HG02884 (cell line): Measurements from ENCODE around the gene CFAP141.
"Not testable (repeated sequence)": the region's sequence is repeated elsewhere in the genome, so short reads cannot be mapped to it uniquely, and the experiment has no call there.

ENCODE experiments used
- ATAC-seq: cut with Tn5 transposase; IDR thresholded peaks from one replicate; pipeline ENCODE4 v1.9.1; 2021; ENCODE audit warnings: mild to moderate bottlenecking, moderate library complexity; ENCODE audit not compliant: unreplicated experiment

CFAP141 gene

DNA sequence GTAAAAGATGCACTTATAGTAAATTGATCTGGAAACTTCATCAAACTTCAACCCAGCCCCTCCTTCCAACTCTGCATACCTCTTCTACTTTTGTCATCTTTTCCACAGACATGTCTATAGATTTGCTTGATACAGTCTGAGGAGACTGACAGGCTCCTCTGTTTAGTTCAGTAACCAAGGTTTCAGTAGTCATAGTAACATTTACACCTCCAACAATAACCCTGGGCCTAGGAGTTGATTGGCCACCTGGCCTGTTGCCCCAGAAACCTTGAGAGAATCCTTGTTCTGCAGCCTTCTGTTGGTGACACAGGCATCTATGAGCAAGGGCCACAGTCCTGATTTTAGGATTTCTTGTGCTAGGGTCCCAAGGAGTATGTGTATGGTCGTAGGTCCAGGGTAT, at the start of gene CFAP141:
CFAP141 (minus strand) TSS at position 138 of the 400 bp plus-strand sequence; CDS start at position 112, 26 bp downstream.
- no peak for ATAC-seq

DNA sequence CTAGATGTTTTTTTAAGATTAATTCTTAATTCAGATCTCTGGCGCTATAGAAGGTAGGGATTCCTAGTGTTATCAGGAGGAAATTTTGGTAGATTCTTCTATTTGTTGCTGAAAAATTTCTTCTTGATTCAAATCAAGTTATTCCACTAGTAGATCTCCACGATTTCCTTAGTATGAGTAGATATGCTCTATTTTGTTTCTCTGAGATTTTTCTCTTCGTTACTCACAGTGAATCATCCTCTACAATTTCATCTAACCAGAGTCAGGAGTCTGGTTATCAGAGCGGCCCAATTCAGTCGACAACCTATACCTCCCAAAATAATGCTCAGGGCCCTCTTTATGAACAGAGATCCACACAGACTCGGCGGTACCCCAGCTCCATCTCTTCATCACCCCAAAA, 47.5 kb upstream of the CFAP141 start:
- no peak for ATAC-seq

DNA sequence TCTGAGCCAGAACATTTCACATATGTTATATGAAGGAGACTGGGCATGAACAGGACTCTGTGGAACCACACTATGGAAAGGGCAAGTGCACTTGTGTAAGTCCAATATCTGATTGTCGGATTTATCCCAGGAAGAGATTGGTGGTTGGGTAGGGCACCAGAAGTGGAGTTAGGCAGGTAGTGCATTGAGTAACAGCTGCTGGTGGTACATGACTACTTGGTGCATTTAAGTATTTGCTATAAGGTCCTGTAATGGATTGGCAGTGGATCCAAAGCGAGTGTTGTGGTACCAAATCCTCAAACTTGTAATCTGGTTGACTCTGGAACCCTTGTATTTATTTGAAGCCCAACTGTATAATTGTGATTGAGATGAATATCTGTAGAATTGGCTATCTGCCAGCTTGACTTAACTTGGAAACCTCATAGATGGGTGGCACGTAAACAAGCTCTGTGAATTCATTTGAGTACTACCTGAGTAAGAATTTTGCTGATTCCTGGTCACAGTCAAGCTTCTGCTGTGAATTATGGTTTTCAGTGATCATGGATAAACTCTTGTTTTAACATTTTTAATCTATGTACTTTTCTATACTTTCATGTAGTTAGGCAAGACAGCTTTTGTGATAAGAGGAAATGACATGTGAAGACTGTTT, 35.7 kb upstream of the CFAP141 start:
- no peak for ATAC-seq

DNA sequence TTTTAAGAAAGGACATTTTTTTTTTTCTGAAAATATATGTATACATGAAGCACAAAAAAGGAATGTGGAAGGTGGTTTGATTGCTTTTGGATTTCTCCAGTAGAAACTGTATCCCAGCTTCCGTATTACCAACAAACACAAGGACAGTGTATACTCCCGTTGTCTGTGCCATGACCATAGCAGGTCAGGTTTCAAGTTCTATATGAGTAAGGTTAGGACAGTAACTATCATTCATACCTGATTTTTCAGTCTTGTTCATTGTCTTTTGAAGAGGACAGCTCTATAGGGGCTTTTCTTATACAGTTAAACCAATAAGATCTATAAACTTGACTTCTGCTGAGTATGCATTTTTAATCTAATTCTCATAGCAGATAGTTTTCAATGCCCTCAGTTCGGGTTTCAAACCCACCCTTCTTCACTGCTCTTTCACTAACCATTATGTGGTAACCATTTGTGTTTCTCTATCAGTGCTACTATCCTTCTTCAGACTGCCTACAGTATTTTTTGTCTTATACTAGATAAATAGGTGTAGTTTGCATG, 34.2 kb upstream of the CFAP141 start:
- no peak for ATAC-seq

DNA sequence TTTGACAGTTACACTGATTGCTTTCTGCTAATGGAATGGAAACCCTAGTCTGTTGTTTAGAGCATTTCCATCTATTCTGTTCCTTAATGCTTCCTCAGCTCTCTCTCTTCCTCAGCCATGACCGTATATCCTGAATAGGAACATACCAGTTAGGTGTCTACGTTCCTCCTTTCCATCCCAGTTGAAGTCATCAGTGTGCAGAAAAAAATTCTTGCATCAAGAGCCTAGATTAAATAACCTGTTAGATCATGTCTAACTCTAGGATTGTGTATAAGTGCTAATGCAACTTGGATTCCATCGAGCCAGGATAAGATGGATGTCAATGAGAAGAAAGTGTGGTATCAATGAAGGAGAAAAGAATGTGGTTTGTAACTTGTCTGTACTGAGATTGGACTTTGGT, 33.4 kb upstream of the CFAP141 start:
- no peak for ATAC-seq

DNA sequence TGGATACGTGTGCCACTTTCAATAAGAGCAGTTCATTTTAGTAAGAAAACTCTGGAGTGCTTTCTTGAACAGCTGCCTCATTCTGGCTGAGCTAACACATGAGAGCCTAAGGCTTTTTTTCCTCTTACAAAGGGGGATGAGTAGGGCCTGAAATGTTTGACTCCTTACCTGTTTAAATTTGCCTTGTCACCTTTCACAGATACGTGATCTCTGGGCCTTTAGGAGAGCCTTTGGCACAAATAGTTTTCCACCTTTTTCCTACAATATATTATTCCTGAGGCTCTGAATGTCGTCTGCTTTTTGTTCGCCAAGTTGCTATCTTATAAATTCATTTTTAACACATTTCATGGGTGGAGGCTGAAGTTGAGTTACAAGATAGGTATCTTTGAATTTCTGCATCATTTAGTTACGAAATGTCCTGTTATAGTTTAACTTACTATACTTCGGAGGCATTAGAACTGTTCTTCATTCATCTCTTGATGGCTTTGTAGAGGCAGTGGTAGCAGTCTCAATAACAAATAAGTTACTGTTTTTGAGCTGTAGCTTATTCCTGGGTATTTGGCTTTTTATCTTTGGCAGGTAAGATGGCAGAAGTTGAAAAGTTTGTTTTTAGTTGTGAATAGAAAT, 31.9 kb upstream of the CFAP141 start:
- ATAC-seq, result no peak

DNA sequence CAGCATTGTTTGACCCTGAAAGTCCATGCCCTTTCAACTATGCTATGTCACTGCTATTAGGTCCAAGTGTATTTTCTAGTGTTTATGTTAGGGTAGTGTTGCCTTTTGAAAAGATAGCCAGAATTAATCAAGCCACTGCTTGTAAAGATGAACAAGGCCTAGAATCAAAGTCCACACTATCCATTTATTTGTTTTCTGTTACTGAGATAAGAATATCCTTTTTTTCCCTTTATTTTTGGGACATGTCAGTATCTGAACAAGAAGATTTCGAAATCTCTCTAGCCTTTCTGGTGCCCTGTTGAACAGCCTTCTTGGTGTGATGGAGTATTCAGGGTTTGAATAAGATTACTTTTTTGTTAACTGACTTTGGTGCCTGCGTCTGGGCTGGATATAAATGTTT, 31.3 kb upstream of the CFAP141 start:
- ATAC-seq, result no peak

DNA sequence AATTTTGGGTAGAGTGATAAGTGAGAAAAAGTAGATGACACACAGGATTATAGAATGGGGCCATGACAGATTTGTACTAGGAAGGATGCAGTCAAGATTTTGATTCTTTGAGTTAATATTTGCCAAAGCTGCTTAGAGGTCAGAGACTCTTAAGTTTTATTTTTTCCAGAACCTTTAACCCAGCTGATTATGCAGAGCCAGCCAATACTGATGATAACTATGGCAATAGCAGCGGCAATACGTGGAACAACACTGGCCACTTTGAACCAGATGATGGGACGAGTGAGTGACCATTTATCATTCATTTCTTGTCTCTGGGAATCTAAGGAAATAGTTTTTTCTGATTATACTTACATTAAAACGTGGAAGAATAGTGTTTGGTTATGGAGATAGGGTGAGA, 30.7 kb upstream of the CFAP141 start:
- no peak for ATAC-seq

DNA sequence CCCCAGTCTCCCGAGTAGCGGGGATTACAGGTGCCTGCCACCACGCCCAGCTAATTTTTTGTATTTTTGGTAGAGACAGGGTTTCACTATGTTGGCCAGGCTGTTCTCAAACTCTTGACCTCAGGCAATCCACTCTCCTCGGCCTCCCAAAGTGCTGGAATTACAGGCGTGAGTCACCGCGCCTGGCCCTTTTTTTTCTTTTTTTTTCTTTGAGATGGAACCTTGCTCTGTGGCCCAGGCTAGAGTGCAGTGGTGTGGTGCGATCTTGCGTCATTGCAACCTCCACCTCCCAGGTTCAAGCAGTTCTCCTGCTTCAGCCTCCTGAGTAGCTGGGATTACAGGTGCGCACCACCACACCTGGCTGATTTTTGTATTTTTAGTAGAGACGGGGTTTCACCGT, 27.0 kb upstream of the CFAP141 start:
- ATAC-seq, result not testable (repeated sequence)

DNA sequence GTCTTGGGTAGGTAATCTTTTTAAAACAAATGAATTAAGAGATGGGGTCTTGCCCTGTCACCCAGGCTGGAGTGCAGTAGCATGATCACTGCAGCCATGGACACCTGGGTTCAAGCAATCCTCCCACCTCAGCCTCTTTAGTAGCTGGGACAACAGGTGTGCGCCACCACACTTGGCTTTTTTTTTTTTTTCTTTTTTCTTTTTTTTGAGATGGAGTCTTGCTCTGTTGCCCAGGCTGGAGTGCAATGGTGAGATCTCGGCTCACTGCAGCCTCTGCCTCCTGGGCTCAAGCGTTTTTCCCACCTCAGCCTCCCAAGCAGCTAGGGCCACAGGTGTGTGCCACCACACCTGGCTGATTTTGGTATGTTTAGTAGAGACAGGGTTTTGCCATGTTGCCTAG, 25.0 kb upstream of the CFAP141 start:
- ATAC-seq, result not testable (repeated sequence)

DNA sequence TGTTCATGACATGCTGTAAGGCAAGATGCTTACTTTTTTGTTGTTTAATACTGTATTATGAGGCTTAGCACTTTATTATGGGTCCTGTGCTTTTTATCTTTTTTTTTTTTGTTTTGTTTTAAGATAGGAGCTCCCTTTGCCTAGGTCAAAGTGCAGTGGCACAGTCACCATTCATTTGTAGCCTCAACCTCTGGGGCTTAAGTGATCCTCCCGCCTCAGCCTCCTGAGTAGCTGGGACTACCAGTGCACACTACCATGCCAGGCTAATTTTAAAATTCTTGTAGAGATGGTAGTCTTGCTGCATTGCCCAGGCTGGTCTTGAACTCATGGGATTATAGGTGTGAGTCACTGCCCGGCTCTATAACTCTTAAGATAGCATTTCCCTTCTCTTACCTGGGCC, 19.2 kb upstream of the CFAP141 start:
- no peak for ATAC-seq

DNA sequence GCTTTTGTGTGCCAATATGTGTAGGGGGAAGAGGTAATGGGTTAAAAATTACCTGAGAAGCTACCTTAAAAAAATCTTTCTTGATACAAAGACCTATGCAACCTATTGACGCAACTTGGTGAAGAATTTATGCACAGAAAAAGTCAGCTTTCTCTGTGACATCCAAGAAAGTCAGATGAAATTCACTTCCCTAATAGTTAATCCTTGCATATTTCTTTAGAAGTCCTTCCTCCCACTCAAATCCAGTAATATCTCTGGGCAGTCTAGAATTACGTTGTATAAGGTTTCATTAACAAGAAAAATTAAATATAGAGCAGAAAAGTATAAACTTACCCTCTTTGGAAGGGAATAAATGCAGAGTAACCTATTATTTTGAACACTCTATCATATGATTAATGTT, 17.5 kb upstream of the CFAP141 start:
- no peak for ATAC-seq

DNA sequence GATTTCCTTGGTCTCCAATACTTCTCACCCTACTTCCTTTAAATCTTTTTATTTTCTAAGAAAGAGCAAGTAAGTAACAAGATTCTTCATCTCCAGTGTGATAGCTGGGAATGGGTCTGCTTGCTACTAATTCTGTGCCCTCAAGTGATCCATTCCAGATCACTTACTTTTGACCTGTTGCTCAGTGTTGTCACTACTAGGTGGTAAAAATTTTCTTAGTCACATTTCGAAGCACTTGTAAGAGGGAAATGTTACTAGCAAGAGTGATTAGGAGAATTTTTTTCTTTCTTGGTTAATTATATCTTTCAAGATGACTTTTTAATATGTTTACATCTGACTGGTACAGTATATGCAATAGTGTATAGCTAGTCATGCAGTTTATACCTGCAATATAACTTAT, 16.8 kb upstream of the CFAP141 start:
- ATAC-seq, result no peak

DNA sequence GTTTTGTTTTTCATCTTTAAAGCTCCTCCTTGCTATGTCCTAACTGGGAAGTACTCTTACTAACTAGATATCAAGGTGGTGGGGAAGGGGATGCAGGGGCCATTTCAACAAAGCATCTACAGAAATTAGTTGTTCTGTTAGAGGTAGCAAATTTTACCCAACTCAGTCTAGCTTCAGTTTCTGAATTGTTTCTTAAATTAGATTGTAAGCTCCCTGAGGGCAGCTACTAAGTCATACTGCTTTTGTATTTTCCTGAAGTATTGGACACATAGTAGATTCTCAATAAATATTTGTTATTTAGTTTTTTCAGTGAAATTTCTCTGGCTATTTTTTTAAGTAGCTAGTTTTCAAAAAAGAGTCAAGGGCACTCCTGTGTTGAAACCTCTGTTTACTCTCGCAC, 16.4 kb upstream of the CFAP141 start:
- ATAC-seq, result no peak

DNA sequence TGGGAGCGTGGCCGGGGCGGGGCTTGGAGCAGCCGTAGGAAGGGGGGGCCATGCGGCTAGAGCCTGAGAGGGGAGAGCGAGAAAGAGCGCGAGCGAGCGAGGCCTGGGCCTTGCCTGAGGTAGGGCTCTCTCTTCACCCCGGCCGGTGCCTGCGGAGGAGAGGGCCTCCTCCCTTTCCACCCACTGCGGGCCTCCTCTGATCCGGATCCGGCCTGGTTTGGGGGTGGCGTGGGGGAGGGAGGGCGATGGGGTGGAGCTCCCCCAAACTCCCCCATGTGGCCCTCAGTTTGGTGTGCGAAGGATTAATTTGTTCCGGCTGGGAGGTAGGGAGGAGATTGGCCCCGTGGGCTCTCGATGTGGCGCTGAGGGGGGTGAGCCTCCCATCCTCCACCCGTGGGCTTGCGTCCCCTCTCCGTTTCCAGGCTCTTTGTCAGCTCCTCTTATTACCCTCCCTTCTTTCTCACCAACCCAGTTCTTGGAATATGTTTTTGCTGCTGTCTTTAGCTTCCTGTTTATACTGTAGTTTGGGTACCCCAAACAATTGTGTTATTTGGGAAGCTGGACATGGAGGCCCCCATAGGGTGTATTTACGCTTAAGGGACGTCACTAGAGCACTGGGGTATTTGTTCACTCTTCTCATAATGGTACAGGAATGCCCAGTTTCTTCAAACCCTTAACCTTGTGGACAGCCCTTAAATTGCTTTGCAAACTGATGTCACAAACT, 15.3 kb upstream of the CFAP141 start:
- ATAC-seq, result peak; percentile 22

DNA sequence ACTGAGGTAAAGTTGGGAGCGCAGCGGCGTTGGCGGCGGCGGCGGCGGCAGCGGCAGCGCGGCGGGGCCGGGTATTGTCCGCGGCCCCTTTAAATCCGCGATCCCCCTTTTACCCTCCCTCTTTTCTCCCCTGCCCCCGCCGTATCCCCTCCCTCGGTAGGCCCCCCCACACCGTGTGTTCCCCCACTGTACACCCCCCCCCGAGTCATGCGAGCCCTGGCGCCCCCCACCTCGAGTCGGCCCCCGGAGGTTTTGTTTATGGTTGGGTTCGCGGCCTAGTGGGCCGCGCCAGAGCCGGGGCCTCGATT, 14.8 kb upstream of the CFAP141 start:
- no peak for ATAC-seq

DNA sequence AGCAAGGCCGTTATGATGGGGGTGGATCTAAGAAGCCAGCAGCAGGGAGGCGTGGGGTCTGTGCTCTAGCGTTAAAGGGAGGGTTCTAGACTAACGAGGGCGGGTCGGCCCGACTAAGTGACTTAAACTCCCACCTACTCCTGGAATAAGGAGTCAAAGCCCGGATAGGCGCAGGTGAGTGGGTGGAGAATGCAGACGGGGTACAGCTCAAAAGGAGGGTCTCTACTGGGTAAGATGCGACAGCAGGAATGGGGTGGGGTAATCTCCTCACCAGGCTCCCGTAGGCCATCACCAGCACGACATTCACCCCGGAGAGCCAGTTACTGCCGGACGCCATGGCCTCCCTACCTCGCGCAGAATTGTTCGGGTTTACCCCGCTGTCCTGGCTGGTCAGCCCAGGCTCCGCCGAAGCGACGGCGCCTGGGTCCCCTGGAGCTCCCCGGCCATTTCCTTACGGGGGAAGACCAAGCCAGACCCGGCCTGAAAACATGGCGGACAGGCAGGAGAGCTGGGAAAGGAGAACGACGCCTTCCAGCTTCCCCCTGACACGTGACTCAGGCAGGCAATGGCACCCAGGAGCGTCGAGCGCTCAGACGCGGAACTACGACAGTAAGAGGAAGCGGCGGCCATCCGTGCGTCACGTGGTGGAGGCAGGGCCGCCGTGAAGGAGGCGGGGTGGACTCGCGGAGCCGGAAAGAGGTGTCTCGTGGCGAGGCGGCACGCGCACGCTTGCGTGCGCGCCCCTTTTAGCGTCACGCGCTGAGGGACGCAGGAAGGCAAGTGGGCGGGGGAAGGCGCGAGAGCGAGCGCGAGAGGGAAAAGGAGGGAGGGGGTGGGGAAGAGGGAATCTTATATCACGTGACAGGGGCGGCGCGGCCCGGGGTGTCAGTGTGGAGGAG, 14.2 kb upstream of the CFAP141 start, which contains the start of gene UBAP2L:
UBAP2L (plus strand) TSS at position 885 of the 899 bp plus-strand sequence. CDS start 4,169 bp downstream, outside the sequence.
- peak; percentile 85 for ATAC-seq

DNA sequence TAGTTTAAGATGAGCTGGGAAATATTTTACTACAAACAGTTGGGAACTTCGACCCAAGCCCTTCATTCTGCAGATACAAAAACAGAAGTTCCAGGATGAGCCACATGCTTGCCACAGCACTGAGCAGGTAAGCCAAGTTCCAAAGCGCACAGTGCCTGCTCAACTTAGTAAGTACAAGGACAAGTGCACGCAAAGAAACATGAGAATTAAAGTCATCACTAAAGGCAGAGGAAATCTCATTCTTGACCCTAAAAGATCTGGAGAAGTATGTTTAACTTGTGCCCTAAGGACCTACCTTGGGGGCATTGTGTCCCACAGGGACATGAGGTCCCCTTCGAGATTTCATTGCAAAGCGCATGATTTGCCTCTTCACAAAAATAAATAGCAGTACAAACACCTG, 13.4 kb upstream of the CFAP141 start:
- ATAC-seq, result no peak

DNA sequence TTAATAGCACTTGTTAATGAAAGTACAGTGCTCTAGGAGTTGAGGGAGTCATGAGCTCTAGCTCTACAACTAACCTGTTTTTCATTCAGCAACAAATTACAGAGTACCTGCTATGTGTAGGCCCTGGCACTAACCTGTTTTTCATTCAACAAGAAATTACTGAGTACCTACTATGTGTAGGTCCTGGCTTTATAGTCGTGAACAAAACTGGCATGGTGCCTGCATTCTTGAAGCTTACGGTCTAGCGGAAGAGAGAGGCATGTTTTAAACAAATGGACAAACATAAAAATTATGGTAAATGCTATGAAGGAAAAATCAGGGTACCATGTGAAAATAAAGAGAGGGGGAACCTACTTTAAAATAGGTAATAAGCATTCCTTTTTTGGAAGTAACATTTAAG, 12.4 kb upstream of the CFAP141 start:
- no peak for ATAC-seq

DNA sequence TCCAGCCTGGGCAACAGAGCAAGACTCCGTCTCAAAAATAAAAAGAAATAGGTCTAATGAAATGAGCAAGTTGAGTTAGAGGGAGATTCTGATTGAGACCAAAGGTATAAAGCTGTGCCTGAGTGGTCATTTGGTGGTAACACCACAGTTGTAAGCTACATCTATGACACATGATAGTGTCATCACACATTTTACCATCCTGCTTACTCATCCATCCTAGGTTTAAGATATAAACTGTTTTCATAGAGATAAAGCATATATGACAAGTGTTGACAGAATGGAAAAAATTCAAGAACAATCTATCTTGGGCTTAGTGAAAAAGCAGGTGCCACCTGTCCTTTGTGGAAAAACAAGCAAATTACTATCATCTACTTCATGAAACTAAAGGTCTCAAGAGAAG, 7.1 kb upstream of the CFAP141 start:
- ATAC-seq, result no peak

DNA sequence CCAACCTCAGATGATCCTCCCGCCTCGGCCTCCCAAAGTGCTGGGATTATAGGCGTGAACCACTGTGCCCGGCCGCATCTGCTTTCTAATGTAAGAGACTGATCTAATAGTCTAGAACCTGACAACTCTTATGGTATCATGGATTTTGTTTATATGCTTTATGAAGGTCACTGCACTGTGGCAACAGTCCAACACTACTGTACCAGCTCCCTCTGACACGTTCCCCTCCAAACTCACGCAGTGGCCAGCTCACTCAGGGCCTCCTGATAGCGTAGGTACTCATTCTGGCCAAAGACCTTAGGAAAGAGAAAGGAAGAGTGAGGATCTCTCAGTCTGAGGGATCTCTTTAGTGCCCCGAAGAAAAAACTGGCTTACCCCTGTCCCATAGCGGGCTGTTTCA, 6.0 kb upstream of the CFAP141 start:
- no peak for ATAC-seq
